GM19099 (cell line): ENCODE data around the gene CCDC30.

Experiments
- POLR2A ChIP-seq: IDR thresholded peaks from 3 replicates; pipeline ENCODE4 v1.6.1; 2011; ENCODE audit warnings: low read depth; ENCODE audit not compliant: insufficient read length; ENCODE audit errors: extremely low read depth

The CCDC30 gene

GRCh38 chr1:42462828-42463763 lies at the start of gene CCDC30:
TSS of gene CCDC30 (plus strand) at chr1:42463286. CDS start at chr1:42480552, 17,266 bp downstream.
- peak; percentile 20 for TF ChIP-seq POLR2A

DNA sequence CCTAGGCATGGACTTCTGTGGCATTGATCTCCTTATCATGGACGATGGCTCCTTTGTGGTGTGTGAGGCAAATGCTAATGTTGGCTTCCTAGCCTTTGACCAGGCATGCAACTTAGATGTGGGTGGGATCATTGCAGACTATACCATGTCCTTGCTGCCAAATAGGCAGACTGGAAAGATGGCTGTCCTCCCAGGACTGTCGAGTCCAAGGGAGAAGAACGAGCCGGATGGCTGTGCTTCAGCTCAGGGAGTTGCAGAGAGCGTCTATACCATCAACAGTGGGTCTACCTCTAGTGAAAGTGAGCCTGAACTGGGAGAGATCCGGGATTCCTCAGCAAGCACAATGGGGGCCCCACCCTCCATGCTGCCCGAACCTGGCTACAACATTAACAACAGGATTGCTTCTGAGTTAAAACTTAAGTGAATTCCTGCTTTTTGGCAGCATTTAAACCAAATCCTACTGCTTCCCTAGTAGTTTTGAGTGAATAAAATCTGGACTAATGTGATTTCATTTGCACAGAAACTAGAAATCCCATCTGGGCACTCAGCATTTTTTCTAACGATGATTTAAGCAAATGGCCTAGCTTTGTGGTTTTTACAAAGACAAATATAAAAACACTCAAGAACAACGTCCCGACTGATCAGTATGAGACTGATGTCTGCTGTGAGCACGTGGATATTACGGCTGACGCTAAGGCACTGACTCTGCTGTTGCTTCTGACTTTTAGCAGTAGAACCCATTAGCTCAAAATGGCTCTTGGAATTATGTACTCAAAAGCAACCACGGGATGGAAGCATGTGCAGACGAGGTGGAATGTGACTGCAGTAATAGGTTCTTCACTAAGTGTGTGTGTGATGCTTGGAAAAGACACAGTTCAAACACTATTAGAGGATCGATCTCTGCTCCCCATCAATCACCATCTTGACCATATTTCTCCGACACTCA lies 48.3 kb upstream of the CCDC30 start:
- TF ChIP-seq POLR2A, result no peak

GRCh38 chr1:42417166-42417565 lies 45.9 kb upstream of the CCDC30 start:
- no peak for TF ChIP-seq POLR2A

DNA sequence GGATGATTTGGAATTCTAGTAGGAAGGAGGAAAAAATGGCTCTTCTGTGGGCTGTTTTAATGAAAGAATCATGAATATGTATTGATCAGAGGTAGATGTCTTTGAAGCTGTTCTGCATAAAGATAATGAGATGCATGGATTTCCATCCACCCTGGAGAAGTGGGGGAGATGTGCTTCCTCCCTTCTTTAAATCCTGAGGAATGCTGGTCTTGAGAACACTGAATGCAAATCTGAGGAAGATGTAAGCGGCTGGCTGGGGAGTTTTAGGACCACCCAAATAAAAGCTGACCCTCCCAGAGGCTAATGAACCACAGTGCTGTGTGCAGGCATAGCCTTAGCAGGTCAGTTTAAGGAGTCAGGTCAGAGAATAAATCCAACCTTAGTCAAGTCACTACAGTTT lies 44.6 kb upstream of the CCDC30 start:
- no peak for TF ChIP-seq POLR2A

DNA sequence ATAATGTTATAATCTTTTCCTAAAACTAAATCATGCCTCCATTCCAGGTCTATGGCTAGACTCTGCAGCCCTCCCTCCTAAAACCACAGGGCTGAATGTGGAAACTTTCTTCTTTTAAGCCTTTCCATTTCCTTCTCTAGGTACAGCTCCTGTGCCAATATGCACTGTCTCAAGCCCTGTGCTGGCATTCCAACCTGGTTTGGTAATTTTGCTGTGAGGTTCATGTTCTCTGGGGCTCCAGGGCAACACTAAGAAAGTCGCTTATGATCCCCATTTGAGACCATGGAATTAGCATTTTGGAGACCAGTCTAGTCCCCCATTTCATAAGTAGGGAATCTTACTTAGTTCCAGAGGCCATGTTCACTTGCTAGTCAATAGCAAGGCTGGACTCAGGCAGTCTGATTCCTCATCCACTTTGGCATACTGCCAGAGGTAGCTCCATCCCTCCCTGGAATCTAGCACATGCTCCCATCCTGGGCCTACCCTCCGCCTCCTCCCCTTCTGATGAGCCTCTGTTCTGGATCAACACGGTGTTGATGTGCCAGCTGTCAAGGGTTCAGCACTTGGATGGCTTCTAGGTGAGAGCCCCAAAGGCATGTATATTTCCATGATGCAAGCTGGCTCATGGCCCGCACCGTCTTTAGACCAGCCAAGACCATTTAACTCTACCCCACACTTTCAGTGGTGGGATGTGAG lies 43.8 kb upstream of the CCDC30 start:
- TF ChIP-seq POLR2A, result no peak

- TF ChIP-seq POLR2A, result no peak
These were observed 43.0 kb upstream of the CCDC30 start for GRCh38 chr1:42420121-42420520.

DNA sequence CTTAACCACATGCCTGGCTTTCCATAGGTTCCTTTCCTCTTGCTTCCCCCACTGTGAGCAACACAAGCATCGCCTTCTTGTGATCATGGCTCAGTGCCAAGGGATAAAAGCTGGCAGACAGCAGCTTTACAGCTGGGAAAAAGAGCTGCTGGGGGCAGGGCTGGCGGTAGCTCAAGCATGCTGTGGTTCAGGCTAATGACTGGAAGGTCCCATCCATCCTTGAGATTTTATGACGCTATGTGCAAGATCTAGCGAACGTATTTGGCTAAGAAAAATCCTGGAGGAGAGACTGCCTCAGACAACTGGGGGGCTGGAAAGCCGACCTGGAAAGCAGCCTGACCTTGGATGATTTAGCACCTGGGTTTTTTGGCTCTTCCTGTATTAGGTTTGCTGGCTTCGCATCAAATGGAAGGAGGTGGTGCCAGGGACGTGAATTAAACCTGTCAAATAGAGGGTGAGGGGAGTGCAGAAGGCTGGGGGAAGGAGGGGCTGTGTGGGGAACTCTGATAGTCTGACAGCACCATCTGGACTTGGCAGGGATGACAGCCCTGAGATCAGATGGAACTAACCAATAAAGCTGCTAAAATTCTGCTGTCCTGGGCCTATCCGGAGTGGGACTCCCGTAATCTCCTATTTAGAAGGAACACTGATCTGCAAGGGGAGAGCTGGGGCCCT lies 42.0 kb upstream of the CCDC30 start:
- TF ChIP-seq POLR2A, result no peak

- TF ChIP-seq POLR2A, result no peak
These were observed 40.3 kb upstream of the CCDC30 start for GRCh38 chr1:42422737-42423136.

DNA sequence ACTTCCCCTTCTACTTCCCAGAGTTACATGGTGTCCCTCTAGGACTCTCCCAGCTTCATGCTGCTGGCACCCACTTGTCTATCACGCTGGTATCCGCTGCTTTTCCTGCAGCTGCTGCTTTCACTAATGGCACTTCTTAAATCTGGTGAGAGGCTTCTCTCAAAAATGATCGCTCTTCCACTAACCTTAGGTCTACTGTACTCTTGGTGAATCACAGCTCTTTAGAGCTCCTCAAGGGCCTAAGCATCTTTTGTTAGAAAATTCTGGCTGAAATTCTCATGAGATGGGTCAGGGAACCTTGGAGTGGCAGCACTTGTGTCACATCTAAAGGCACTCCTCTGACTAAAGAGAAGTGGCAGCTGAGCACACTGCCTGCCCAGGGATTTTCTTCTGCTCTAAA lies 39.4 kb upstream of the CCDC30 start:
- no peak for TF ChIP-seq POLR2A

GRCh38 chr1:42424201-42424600 lies 38.9 kb upstream of the CCDC30 start:
- TF ChIP-seq POLR2A, result no peak

DNA sequence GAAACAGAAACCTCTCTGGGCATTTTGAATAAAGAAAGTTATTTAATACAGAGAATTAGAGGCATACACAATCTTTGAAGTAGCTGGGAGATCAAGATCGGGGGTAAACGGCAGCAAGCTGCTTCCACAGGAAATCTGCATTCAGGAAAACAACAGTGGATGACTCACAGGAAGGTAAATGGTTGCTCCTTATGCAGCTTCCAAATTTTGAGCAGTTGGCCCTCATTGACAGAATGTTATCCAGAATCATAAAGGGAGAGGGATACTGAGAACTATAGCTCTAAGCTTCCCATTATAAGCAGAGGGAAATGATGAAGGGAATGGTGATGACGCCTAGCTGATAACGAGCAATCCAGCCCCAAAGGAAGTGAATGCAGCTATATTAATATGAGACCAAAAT lies 35.8 kb upstream of the CCDC30 start:
- TF ChIP-seq POLR2A, result no peak

GRCh38 chr1:42429603-42430002 lies 33.5 kb upstream of the CCDC30 start:
- TF ChIP-seq POLR2A, result no peak

DNA sequence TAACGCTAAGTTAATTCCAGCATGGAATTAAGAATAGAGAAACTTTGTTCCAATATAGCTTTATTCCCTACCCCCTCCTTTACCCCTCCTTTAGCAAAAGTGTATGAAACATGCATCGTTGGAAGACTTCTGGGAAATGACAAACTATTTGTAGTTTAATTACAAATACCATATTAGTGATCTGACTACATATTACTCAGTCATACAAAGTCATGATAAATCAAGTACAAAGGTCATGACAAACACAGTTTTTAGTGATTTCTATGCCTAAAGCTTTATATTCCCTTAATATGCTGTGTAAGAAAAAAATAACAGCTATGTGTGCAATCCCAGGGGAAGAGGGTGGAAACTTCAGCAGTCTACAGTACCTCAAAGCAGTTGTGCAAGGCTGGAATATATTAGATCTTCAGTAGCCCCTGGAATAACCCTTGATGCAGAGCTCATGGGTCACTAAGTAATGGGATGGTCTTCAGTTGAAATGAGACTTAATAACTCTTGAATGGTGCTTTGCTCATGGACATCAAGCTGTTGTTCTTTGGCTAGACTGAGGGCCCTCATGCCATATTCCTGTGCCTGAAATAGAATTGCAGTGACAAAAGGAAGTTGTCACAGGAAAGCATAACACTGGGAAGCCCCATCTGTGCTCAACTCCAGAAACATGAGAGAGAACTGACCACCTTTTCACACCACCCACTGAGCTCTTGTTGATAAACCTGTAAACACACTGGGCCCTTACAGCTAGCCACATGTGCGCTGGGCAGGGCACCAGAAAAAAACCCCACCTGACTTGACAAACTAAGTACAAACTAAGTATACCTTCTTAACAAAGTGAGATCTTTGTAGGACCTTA lies 32.6 kb upstream of the CCDC30 start:
- TF ChIP-seq POLR2A, result no peak

DNA sequence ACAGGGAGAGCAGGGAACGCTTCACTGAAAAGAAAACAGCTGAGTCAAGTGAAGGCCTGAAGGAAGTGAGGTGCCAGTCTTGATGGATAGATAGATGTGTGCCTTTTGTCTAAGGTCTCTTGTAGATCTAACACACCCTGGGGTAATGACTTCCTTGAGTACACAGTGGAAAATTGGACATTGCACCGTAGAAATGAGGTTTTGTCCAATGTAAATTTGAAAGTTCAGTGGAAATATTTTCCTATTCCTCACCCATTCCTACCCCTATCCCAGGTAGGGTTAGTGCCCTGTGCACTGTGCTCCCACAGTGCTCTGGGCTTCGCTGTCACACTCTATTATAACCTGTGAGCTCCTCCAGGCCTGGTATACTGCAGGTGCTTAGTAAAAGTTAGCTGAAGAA lies 31.6 kb upstream of the CCDC30 start:
- no peak for TF ChIP-seq POLR2A

- no peak for TF ChIP-seq POLR2A
These were observed 30.4 kb upstream of the CCDC30 start for GRCh38 chr1:42432714-42433113.
